Activated CD8-positive, alpha-beta memory T cell treated with anti-CD3 and anti-CD28 coated beads, Interleukin-2, amount 10 ng/mL, durations not matched to agents 7 days and 5 days (primary cell): ENCODE results near the gene NUAK1. TPM values are rescaled to one million over a fixed set of nuclear protein-coding genes. Genes with fewer than 3 reads are reported as not detected.

ENCODE experiments used
- ATAC-seq: fragments of 150-1000 bp; cut with Tn5 transposase; one replicate; pipeline ENCODE4 v1.10.0; 2021; ENCODE audit warnings: moderate library complexity
- CTCF ChIA-PET: fragments of 350-600 bp; sonication (Branson Sonifier 250); formaldehyde crosslinking; loops from one replicate; lab custom pipeline; 2021; ENCODE audit warnings: antibody characterized with exemption; lab: Charles Lee
- DNase-seq: peaks from one replicate; pipeline ENCODE4 v3.0.0-alpha.2; 2020
- H3K27ac Mint-ChIP-seq: one replicate; pipeline ENCODE4 v1.8.0; 2021; ENCODE audit warnings: mild to moderate bottlenecking, mixed read lengths
- H3K27me3 Mint-ChIP-seq: one replicate; pipeline ENCODE4 v1.8.0; 2021; ENCODE audit warnings: mixed read lengths
- H3K36me3 Mint-ChIP-seq: one replicate; pipeline ENCODE4 v1.8.0; 2021; ENCODE audit warnings: mild to moderate bottlenecking, mixed read lengths
- H3K4me1 Mint-ChIP-seq: one replicate; pipeline ENCODE4 v1.8.0; 2021; ENCODE audit warnings: mixed read lengths
- H3K4me3 Mint-ChIP-seq: one replicate; pipeline ENCODE4 v1.8.0; 2021; ENCODE audit warnings: mild to moderate bottlenecking, moderate library complexity, mixed read lengths
- H3K9me3 Mint-ChIP-seq: one replicate; pipeline ENCODE4 v1.8.0; 2022; ENCODE audit warnings: low read depth, mixed read lengths
- total RNA-seq, 2 experiments: library from RNA; stranded (reverse); gene quantifications; one replicate each; pipeline ENCODE4 v1.2.3, GENCODE V29; 2021

NUAK1 gene
- total RNA-seq, 2 experiments from 2014 or later, result not detected

DNA sequence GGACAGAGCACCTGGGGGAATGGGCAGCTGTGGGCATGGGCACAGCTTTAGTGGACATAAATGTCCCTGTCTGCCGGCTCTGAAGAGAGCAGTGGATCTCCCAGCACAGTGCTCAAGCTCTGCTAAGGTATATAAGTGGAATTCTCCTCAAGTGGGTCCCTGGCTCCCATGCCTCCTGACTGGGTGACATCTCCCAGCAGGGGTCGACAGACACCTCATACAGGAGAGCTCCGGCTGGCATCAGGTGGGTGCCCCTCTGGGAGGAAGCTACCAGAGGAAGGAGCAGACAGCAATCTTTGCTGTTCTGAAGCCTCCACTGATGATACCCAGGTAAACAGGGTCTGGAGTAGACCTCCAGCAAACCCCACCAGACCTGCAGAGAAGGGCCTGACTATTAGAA, 25.0 kb upstream of the NUAK1 start:
- DNase-seq, result no peak
- no peaks in the 10 kb centered on the region for H3K9me3 Mint-ChIP-seq
- H3K4me3 Mint-ChIP-seq, result no peak overlapping the region
- H3K4me1 Mint-ChIP-seq, result no peaks in the 10 kb centered on the region
- ATAC-seq, result no peak
- no peaks in the 10 kb centered on the region for H3K36me3 Mint-ChIP-seq
- CTCF ChIA-PET, result no interaction called here
- peaks cover 38% of the 10 kb centered on the region for H3K27me3 Mint-ChIP-seq
- no peak overlapping the region for H3K27ac Mint-ChIP-seq

DNA sequence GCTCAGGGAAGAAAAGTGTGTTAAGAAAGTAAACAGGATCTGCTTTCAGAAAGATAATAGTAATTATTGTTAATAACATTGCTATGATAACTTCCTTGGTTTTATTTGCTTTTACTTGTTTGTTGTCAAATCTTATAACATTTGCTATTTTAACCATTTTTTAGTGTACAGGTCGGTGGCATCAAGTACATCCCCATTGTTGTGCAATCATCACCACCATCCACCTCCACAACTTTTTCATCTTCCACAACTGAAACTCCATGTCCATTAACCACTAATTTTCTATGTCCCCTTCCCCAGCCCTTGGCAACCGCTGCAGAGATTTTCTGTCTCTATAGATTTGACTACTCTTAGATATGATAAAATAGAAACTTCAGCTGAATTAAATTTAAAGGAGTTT, 22.7 kb upstream of the NUAK1 start:
- no peaks in the 10 kb centered on the region for H3K4me1 Mint-ChIP-seq
- CTCF ChIA-PET, result no interaction called here
- H3K36me3 Mint-ChIP-seq, result no peaks in the 10 kb centered on the region
- DNase-seq (no peak), ATAC-seq (no peak)
- no peak overlapping the region for H3K4me3 Mint-ChIP-seq
- peaks cover 22% of the 10 kb centered on the region for H3K27me3 Mint-ChIP-seq
- no peaks in the 10 kb centered on the region for H3K9me3 Mint-ChIP-seq
- H3K27ac Mint-ChIP-seq, result no peak overlapping the region

DNA sequence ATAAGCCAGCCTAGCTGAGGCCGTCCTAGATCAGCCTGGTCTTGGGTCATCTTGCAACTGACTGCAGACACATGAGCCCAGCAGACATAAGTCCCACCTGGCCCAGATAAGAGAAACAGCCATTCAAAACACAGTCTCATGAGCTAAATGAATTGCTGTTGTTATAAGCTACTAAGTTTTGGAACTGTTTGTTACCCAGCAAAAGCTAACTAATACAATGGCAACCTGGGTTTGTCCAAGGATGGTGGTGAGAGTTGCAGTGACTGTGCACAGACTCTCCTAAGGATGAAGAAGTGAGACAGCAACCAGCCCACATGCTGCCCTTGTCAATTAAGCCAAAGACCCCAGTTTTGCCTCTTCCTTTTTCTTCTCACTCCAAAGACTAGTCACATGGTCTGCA, 22.2 kb upstream of the NUAK1 start:
- no peaks in the 10 kb centered on the region for H3K36me3 Mint-ChIP-seq
- H3K9me3 Mint-ChIP-seq, result no peaks in the 10 kb centered on the region
- no peak for DNase-seq
- no peak overlapping the region for H3K27ac Mint-ChIP-seq
- CTCF ChIA-PET, result no interaction called here
- H3K4me3 Mint-ChIP-seq, result no peak overlapping the region
- no peaks in the 10 kb centered on the region for H3K4me1 Mint-ChIP-seq
- peaks cover 18% of the 10 kb centered on the region for H3K27me3 Mint-ChIP-seq
- no peak for ATAC-seq

DNA sequence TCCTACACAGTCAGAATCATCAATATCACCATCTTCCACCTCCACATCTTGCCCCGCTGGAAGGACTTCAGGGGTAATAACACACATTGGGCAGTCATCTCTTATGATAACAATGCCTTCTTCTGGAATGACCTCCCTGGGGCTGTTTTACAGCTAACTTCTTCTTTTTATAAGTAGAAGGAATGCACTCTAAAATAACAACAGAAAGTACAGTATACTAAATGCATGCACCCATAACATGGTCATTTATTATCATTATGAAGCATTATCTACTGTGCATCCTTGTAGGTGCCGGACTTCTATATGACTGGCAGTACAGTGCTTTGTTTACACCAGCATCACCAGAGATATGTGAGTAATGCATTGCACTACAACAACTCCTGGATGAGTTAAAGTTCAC, 19.0 kb upstream of the NUAK1 start:
- no peaks in the 10 kb centered on the region for H3K9me3 Mint-ChIP-seq
- no peak overlapping the region for H3K27ac Mint-ChIP-seq
- CTCF ChIA-PET, result no interaction called here
- H3K4me1 Mint-ChIP-seq, result no peaks in the 10 kb centered on the region
- H3K4me3 Mint-ChIP-seq, result no peak overlapping the region
- ATAC-seq, result no peak
- H3K27me3 Mint-ChIP-seq, result peaks cover 16% of the 10 kb centered on the region
- H3K36me3 Mint-ChIP-seq, result no peaks in the 10 kb centered on the region
- no peak for DNase-seq

DNA sequence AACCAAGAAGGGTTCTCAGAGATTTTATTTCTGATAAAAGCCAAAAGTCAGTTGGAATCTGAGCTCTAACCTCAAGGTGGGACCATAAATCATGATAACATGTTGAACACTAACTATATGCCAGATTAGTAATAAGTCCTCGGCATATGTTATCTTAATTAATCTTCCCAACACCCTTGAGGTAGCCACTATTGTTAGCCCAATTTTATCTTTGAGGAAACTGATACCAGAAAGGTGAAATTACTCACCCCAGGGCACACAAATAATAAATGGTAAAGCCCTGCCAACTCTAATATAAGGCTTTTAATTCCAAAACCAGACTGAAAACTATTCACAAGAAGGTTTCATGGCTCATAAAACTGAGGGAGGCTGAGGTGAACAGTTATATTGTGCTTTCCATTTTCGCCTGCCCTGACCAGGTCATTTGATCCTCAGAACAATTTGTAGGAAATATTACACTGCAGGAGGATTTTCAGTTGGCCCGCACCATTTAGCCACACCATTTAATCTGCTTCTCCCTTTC, 16.1 kb upstream of the NUAK1 start:
- Mint-ChIP-seq H3K4me3 (no peak overlapping the region), H3K27ac (no peak overlapping the region), H3K27me3 (peaks cover 15% of the 10 kb centered on the region), H3K4me1 (no peaks in the 10 kb centered on the region), H3K36me3 (no peaks in the 10 kb centered on the region), H3K9me3 (no peaks in the 10 kb centered on the region)
- CTCF ChIA-PET, result no interaction called here
- no peak for DNase-seq
- ATAC-seq, result no peak

DNA sequence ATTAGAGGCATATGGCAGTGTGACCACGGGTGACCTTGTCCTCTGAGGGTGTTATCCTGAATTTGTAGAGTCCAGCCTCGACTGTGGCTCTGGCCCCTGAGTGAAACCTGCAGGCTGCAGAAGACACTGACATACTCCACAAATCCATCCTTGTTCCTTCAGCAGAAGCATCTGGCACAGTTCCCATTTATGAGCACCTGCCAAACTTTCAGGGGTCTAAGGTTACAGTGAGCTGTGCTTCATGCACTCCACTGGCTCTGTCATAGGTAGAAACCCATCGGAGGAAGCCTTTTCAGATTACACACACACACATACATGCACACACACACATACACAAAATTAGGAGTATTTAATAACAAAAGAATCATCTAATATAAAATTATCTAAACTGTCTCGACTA, 13.6 kb upstream of the NUAK1 start:
- no peaks in the 10 kb centered on the region for H3K9me3 Mint-ChIP-seq
- no peaks in the 10 kb centered on the region for H3K4me1 Mint-ChIP-seq
- CTCF ChIA-PET, result no interaction called here
- no peak overlapping the region for H3K27ac Mint-ChIP-seq
- no peak for ATAC-seq
- H3K36me3 Mint-ChIP-seq, result no peaks in the 10 kb centered on the region
- no peak for DNase-seq
- H3K27me3 Mint-ChIP-seq, result peaks cover 23% of the 10 kb centered on the region
- H3K4me3 Mint-ChIP-seq, result no peak overlapping the region

DNA sequence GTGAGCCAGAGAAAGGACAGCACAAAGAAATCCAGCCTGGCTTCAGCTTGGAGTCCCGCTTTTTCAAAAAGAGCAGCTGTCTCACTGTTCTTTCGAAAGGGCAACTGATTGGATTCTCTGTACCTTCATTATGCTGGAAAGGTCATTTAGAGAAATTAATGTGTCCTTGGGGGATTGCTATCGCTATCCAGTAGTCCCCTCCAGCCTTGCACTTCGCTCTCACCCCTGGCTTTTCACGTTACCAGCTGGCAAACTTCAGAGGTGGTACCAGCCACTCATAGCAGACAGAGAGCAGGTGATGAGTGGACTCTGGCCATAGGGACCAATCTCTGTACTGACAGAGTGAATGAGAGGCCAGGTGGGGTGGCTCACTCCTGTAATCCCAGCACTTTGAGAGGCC, 11.8 kb upstream of the NUAK1 start:
- no peak for DNase-seq
- H3K9me3 Mint-ChIP-seq, result no peaks in the 10 kb centered on the region
- H3K4me1 Mint-ChIP-seq, result no peaks in the 10 kb centered on the region
- no peaks in the 10 kb centered on the region for H3K36me3 Mint-ChIP-seq
- H3K4me3 Mint-ChIP-seq, result no peak overlapping the region
- no peak for ATAC-seq
- H3K27ac Mint-ChIP-seq, result no peak overlapping the region
- H3K27me3 Mint-ChIP-seq, result peaks cover 24% of the 10 kb centered on the region
- CTCF ChIA-PET, result no interaction called here

DNA sequence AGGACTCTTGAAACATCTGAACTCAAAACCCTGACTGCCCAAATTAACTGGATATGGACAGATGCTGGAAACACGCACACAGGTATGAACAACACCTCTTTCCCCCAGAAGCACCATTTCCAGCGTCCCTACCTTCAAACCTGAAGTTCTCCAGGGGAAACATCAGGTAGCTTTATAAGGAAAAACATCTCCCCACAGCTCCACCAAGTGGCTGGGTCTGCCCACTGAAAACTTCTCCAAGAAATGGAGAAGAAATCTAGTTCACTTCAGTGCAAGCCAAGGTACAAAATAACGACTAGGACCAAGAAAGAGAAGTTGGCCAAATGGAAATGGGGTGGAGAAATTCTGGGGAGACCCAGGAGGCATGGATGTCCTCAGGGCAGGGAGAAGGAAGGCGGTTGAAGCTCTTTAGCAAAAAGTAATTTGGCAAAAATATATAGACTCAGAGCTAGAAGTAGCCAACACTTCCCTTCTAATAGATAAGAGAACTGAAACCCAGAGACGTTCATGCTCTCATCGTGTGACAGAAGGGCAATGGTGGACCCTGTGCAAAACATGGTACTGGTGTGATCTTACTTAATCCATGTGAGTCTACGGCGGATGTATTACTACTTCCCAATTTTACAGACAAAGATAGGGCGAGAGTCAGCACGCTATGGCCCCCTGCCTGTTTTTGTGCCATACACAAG, 10.5 kb upstream of the NUAK1 start:
- no peak for DNase-seq
- no peaks in the 10 kb centered on the region for H3K36me3 Mint-ChIP-seq
- H3K27me3 Mint-ChIP-seq, result peaks cover 33% of the 10 kb centered on the region
- CTCF ChIA-PET, result interaction anchor here (1.0 to 1.7 kb wide), 4 partner anchors 10 to 729 kb away, joined by 3 to 5 read pairs (median 4); partner anchors contain the start of gene NUAK1
- no peak overlapping the region for H3K27ac Mint-ChIP-seq
- H3K4me1 Mint-ChIP-seq, result no peaks in the 10 kb centered on the region
- H3K4me3 Mint-ChIP-seq, result no peak overlapping the region
- no peak for ATAC-seq
- H3K9me3 Mint-ChIP-seq, result no peaks in the 10 kb centered on the region

DNA sequence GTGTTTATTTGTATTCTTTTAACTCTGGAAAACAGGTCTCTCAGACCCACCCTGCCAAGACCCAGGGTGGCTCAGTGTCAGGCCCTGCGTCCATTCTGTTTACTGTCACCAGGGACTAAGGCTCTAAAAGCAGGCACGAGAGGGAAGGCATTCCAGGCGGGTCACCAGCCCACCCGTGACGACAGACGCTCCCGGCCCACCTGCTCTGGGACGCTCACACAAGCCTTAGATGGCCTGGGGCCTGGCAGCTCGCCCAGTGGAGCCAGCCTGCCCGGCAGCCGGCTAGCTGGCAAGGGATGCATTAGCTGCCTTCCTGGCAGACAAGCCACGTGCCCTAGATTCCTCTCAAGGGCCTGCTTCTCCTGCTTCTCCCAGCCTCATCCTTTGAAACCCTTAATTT, 9.2 kb upstream of the NUAK1 start:
- H3K4me1 Mint-ChIP-seq, result no peaks in the 10 kb centered on the region
- DNase-seq (no peak), ATAC-seq (no peak)
- H3K36me3 Mint-ChIP-seq, result no peaks in the 10 kb centered on the region
- peaks cover 36% of the 10 kb centered on the region for H3K27me3 Mint-ChIP-seq
- H3K9me3 Mint-ChIP-seq, result no peaks in the 10 kb centered on the region
- H3K27ac Mint-ChIP-seq, result no peak overlapping the region
- H3K4me3 Mint-ChIP-seq, result no peak overlapping the region
- CTCF ChIA-PET, result no interaction called here

DNA sequence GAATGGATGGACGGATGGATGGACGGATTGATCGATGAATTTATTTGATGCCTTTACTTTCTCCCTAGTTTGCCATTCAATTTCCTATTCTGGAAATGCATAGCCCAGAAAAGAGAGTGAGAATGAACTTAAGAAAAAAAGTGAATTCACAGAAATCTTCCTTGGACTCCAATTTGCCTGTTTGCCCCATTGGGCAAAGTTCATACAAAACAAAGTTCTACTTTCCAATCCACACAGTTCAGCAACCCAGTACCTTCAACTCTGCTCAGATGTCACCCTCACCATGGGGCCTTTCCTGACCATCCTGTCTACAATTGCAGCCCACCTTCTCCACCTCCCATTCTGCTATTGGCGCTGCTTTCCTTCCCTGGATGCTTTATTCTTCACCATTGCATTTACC, 8.2 kb upstream of the NUAK1 start:
- ATAC-seq, result no peak
- CTCF ChIA-PET, result no interaction called here
- no peaks in the 10 kb centered on the region for H3K36me3 Mint-ChIP-seq
- no peak overlapping the region for H3K4me3 Mint-ChIP-seq
- H3K9me3 Mint-ChIP-seq, result no peaks in the 10 kb centered on the region
- no peak overlapping the region for H3K27ac Mint-ChIP-seq
- peaks cover 39% of the 10 kb centered on the region for H3K27me3 Mint-ChIP-seq
- no peak for DNase-seq
- H3K4me1 Mint-ChIP-seq, result no peaks in the 10 kb centered on the region

DNA sequence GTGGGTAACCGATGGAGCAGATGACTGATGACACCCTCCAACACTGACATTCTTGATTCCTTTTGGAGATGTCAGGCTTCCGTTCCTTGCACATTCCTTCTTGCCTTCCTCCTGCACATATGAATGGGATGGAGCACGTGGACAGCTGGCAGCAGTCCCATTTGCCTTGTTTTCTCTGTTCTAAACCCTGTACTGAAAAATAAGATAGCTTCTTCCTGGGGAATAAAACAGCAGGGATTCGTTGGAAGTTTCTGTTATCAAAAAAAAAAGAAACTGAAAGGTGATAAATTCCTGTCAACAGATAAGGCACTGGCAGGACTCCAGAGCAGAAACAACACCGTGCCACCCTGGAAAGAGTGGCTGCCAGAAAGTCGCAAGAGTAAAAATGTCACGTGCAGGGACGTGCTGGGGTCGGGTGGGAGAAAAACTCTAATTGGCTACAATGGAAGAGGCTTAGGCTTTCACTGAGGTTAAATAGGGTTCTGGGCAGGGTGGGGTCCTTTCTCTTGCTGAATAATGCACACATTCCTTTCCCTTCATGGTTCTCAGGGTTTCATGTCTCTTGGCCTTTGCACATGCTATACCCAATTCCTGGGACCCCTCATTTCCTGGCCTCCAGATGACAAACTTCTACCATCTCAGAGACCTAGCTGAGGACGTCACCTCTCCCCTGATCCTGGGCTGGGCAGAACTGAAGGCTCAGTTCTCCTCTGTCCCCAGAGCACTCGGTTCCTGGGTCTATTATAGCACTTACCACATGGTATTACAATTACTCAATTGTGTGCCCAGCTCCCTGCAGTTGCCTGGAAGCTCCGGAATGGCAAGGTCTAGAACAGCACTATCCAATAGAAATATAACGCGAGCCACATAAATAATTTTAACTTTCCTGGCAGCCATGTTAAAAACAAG, 7.0 kb upstream of the NUAK1 start:
- H3K27me3 Mint-ChIP-seq, result peaks cover 47% of the 10 kb centered on the region
- H3K4me3 Mint-ChIP-seq, result no peak overlapping the region
- H3K4me1 Mint-ChIP-seq, result no peaks in the 10 kb centered on the region
- no peak overlapping the region for H3K27ac Mint-ChIP-seq
- no peak for ATAC-seq
- no peak for DNase-seq
- H3K9me3 Mint-ChIP-seq, result no peaks in the 10 kb centered on the region
- H3K36me3 Mint-ChIP-seq, result no peaks in the 10 kb centered on the region
- CTCF ChIA-PET, result interaction anchor here (2.1 kb wide), 1 partner anchor 9 kb away, joined by 12 read pairs; no protein-coding TSS in a partner anchor

DNA sequence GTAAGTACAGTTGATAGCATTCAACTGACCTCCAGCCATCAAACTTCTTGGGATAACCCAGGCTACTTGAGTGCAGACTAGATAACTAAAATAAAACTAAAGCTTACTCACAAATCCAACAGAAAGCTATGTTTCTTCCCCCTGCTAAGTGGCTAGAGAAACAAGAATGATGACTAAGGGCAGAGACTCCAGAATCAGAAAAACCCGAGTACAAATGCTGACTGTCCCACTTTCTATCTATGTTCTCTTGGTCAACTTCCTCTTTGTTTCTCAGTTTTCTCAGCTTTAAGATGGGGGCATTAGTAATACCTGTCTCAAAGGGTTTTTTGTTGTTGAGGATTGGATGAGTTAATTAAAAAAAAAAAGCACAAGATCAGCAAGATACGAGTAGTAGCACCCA, 6.1 kb upstream of the NUAK1 start:
- DNase-seq, result no peak
- Mint-ChIP-seq H3K4me1 (no peaks in the 10 kb centered on the region), H3K27ac (no peak overlapping the region), H3K4me3 (no peak overlapping the region), H3K36me3 (peaks cover 1% of the 10 kb centered on the region), H3K9me3 (no peaks in the 10 kb centered on the region), H3K27me3 (peaks cover 56% of the 10 kb centered on the region)
- CTCF ChIA-PET, result interaction anchor here (2.1 kb wide), 1 partner anchor 9 kb away, joined by 12 read pairs; no protein-coding TSS in a partner anchor
- ATAC-seq, result no peak

DNA sequence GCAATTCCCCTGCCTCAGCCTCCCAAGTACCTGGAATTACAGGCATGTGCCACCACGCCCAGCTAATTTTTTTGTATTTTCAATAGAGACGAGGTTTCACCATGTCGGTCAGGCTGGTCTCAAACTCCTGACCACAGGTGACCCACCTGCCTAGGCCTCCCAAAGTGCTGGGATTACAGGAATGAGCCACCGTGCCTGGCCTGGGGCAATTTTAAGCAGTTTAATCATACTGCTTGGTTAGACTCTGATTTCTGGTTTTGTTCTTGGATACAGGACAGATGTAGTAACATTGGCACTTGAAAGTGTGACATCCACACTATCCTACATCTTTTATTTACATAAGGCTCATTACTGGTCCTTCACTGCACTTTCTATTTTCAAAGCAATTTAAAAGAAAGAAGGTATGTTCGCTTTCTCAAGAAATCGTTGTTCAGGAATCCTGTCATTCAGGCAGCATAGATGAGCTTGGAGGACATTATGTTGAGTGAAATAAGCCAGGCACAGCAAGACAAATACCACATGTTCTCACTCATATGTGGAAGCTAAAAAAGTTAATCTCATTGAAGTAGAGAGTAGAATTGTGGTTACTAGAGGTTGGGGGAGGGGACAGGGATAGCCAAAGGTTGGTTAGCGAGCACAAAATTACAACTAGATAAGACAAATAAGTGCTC, 4.0 kb upstream of the NUAK1 start:
- Mint-ChIP-seq H3K4me3 (no peak overlapping the region), H3K36me3 (peaks cover 1% of the 10 kb centered on the region), H3K27ac (no peak overlapping the region), H3K9me3 (no peaks in the 10 kb centered on the region), H3K4me1 (no peaks in the 10 kb centered on the region), H3K27me3 (peaks cover 56% of the 10 kb centered on the region)
- no peak for DNase-seq
- ATAC-seq, result no peak
- CTCF ChIA-PET, result no interaction called here
